Measurements from ENCODE around the gene TTLL12.

The TTLL12 gene

DNA sequence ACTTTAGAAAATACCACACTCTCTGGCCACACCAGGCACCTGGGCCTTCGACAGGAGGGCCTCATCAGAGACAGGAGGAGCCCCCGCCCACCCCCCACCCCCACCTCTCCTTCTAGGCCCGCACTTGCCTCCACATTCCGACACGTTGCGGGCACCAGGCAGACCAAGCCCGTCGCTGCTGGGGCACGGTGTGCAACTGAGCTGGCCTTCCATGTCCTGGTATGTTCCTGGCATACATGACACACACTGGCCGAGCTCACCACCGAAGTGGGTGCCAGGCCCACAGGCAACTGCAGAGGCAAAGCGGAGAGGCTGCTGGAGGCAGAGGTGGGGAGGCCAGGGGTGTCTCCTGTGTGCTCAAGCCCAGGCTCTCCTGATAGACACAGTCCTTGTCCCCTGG, 27.0 kb upstream of the TTLL12 start:
- H3K27me3 ChIP-seq (ENCODE audit: control insufficient read depth in 1 of 2, insufficient read depth in 2 of 2, low read length in 2 of 2) = no peaks in the 10 kb centered on the region
- H3K36me3 ChIP-seq (ENCODE audit: control insufficient read depth in 2 of 2, insufficient read depth in 2 of 2, low read length in 2 of 2) = peaks cover 0 to 11% of the 10 kb centered on the region in 2 donors
- no peaks in the 10 kb centered on the region for H3K4me1 ChIP-seq (ENCODE audit: control insufficient read depth, insufficient read depth, low read length)
- H3K9ac ChIP-seq (ENCODE audit: low read length in 2 of 2) = no peak overlapping the region
- no peak overlapping the region for H3K27ac ChIP-seq (ENCODE audit: low read length)
- no peaks in the 10 kb centered on the region for H3K9me3 ChIP-seq (ENCODE audit: control insufficient read depth in 2 of 2, low read length in 2 of 2)
- H3K4me3 ChIP-seq (ENCODE audit: low read length in 2 of 2) = no peak overlapping the region

- H3K4me3 ChIP-seq (ENCODE audit: low read length in 2 of 2) = no peak overlapping the region
- no peaks in the 10 kb centered on the region for H3K27me3 ChIP-seq (ENCODE audit: control insufficient read depth in 1 of 2, insufficient read depth in 2 of 2, low read length in 2 of 2)
- H3K36me3 ChIP-seq (ENCODE audit: control insufficient read depth in 2 of 2, insufficient read depth in 2 of 2, low read length in 2 of 2) = peaks cover 0 to 8% of the 10 kb centered on the region in 2 donors
- no peak overlapping the region for H3K27ac ChIP-seq (ENCODE audit: low read length)
- H3K9me3 ChIP-seq (ENCODE audit: control insufficient read depth in 2 of 2, low read length in 2 of 2) = no peaks in the 10 kb centered on the region
- no peaks in the 10 kb centered on the region for H3K4me1 ChIP-seq (ENCODE audit: control insufficient read depth, insufficient read depth, low read length)
- no peak overlapping the region for H3K9ac ChIP-seq (ENCODE audit: low read length in 2 of 2)
Measured at GRCh38 chr22:43213051-43213450, 26.1 kb upstream of the TTLL12 start.

GRCh38 chr22:43212434-43212952, 25.6 kb upstream of the TTLL12 start:
- H3K4me1 ChIP-seq (ENCODE audit: control insufficient read depth, insufficient read depth, low read length) = no peaks in the 10 kb centered on the region
- H3K36me3 ChIP-seq (ENCODE audit: control insufficient read depth in 2 of 2, insufficient read depth in 2 of 2, low read length in 2 of 2) = peaks cover 0 to 6% of the 10 kb centered on the region in 2 donors
- no peak overlapping the region for H3K9ac ChIP-seq (ENCODE audit: low read length in 2 of 2)
- H3K27me3 ChIP-seq (ENCODE audit: control insufficient read depth in 1 of 2, insufficient read depth in 2 of 2, low read length in 2 of 2) = no peaks in the 10 kb centered on the region
- no peaks in the 10 kb centered on the region for H3K9me3 ChIP-seq (ENCODE audit: control insufficient read depth in 2 of 2, low read length in 2 of 2)
- H3K27ac ChIP-seq (ENCODE audit: low read length) = no peak overlapping the region
- H3K4me3 ChIP-seq (ENCODE audit: low read length in 2 of 2) = no peak overlapping the region

GRCh38 chr22:43211941-43212433, 25.1 kb upstream of the TTLL12 start:
- Histone ChIP-seq H3K27me3 (ENCODE audit: control insufficient read depth in 1 of 2, insufficient read depth in 2 of 2, low read length in 2 of 2) (no peaks in the 10 kb centered on the region), H3K9ac (ENCODE audit: low read length in 2 of 2) (no peak overlapping the region), H3K4me3 (ENCODE audit: low read length in 2 of 2) (no peak overlapping the region), H3K36me3 (ENCODE audit: control insufficient read depth in 2 of 2, insufficient read depth in 2 of 2, low read length in 2 of 2) (peaks cover 0 to 4% of the 10 kb centered on the region in 2 donors), H3K9me3 (ENCODE audit: control insufficient read depth in 2 of 2, low read length in 2 of 2) (no peaks in the 10 kb centered on the region), H3K27ac (ENCODE audit: low read length) (no peak overlapping the region), H3K4me1 (ENCODE audit: control insufficient read depth, insufficient read depth, low read length) (no peaks in the 10 kb centered on the region)

DNA sequence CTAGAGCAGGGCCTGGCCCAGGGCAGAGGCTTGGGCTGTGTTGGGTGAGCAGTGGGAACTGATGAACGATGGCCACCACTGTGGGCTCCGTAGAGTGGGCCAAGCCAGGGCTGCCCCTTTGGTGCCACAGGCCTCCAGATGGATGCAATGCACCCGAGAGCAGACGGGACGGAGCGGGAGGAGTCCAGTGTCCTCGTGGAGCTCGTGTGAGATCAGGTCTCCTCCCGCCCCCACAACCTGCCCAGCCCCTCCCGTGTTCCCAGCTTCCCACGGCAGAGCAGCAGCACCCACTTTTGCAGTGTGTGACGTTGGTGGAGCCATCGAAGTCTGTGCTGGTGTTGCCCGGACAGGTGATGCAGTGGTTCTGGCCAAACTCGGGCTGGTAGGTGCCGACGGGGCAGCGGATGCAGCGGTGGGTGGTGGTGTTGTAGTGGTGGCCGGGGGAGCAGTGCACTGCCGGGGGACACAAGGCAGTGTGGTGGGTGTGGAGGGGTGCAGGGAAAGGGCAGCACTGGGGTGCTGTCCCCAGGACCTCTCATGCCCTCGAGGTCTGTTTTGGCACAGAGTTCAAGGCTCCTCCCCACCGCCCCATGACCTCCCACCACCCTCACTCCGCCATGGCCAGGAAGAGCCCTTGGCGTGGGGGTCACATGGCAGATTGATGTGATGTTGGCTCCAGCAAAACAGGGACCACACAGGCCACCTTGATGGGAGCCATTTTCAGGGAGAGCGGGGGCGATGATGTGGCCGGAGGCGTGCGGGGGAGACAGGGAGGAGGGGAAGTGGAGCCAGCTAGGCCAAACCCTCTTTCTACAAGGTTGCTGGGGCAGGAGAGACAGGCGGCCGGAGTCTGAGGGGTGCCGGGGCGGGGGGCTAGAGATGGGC, 23.9 kb upstream of the TTLL12 start:
- no peaks in the 10 kb centered on the region for H3K9me3 ChIP-seq (ENCODE audit: control insufficient read depth in 2 of 2, low read length in 2 of 2)
- no peaks in the 10 kb centered on the region for H3K4me1 ChIP-seq (ENCODE audit: control insufficient read depth, insufficient read depth, low read length)
- H3K36me3 ChIP-seq (ENCODE audit: control insufficient read depth in 2 of 2, insufficient read depth in 2 of 2, low read length in 2 of 2) = peaks cover 0 to 4% of the 10 kb centered on the region in 2 donors
- H3K4me3 ChIP-seq (ENCODE audit: low read length in 2 of 2) = no peak overlapping the region
- H3K9ac ChIP-seq (ENCODE audit: low read length in 2 of 2) = no peak overlapping the region
- no peak overlapping the region for H3K27ac ChIP-seq (ENCODE audit: low read length)
- H3K27me3 ChIP-seq (ENCODE audit: control insufficient read depth in 1 of 2, insufficient read depth in 2 of 2, low read length in 2 of 2) = no peaks in the 10 kb centered on the region

DNA sequence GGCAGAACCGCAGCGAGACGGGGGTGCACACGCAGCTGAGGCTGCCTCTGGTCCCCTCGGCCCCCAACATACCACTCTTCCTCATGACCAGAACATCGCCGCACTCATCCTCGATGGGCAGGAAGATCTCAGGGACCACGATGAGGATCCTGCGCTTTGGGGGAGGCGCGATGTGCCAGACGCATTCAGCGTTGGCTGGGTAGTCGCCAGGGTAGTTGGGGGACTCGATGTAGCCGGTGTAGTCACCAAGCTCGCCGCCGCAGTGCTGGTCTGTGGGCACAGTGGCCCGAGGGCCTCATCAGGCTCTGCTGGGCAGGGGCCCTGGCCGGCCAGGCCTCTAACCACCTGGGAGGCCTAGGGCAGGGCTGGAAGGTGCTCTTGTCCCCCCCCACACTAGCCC, 23.0 kb upstream of the TTLL12 start:
- H3K4me3 ChIP-seq (ENCODE audit: low read length in 2 of 2) = no peak overlapping the region
- peaks cover 0 to 4% of the 10 kb centered on the region in 2 donors for H3K36me3 ChIP-seq (ENCODE audit: control insufficient read depth in 2 of 2, insufficient read depth in 2 of 2, low read length in 2 of 2)
- no peaks in the 10 kb centered on the region for H3K4me1 ChIP-seq (ENCODE audit: control insufficient read depth, insufficient read depth, low read length)
- no peak overlapping the region for H3K9ac ChIP-seq (ENCODE audit: low read length in 2 of 2)
- H3K27ac ChIP-seq (ENCODE audit: low read length) = no peak overlapping the region
- no peaks in the 10 kb centered on the region for H3K9me3 ChIP-seq (ENCODE audit: control insufficient read depth in 2 of 2, low read length in 2 of 2)
- H3K27me3 ChIP-seq (ENCODE audit: control insufficient read depth in 1 of 2, insufficient read depth in 2 of 2, low read length in 2 of 2) = no peaks in the 10 kb centered on the region

GRCh38 chr22:43209523-43209890, 22.6 kb upstream of the TTLL12 start:
- H3K9ac ChIP-seq (ENCODE audit: low read length in 2 of 2) = no peak overlapping the region
- no peak overlapping the region for H3K4me3 ChIP-seq (ENCODE audit: low read length in 2 of 2)
- no peaks in the 10 kb centered on the region for H3K4me1 ChIP-seq (ENCODE audit: control insufficient read depth, insufficient read depth, low read length)
- H3K9me3 ChIP-seq (ENCODE audit: control insufficient read depth in 2 of 2, low read length in 2 of 2) = no peaks in the 10 kb centered on the region
- no peaks in the 10 kb centered on the region for H3K27me3 ChIP-seq (ENCODE audit: control insufficient read depth in 1 of 2, insufficient read depth in 2 of 2, low read length in 2 of 2)
- H3K27ac ChIP-seq (ENCODE audit: low read length) = no peak overlapping the region
- H3K36me3 ChIP-seq (ENCODE audit: control insufficient read depth in 2 of 2, insufficient read depth in 2 of 2, low read length in 2 of 2) = peaks cover 0 to 4% of the 10 kb centered on the region in 2 donors

- Histone ChIP-seq H3K9me3 (ENCODE audit: control insufficient read depth in 2 of 2, low read length in 2 of 2) (no peaks in the 10 kb centered on the region), H3K4me1 (ENCODE audit: control insufficient read depth, insufficient read depth, low read length) (no peaks in the 10 kb centered on the region), H3K27ac (ENCODE audit: low read length) (no peak overlapping the region), H3K4me3 (ENCODE audit: low read length in 2 of 2) (no peak overlapping the region), H3K27me3 (ENCODE audit: control insufficient read depth in 1 of 2, insufficient read depth in 2 of 2, low read length in 2 of 2) (no peaks in the 10 kb centered on the region), H3K9ac (ENCODE audit: low read length in 2 of 2) (no peak overlapping the region), H3K36me3 (ENCODE audit: control insufficient read depth in 2 of 2, insufficient read depth in 2 of 2, low read length in 2 of 2) (peaks cover 0 to 4% of the 10 kb centered on the region in 2 donors)
Measured at GRCh38 chr22:43208703-43209522, 22.0 kb upstream of the TTLL12 start.

DNA sequence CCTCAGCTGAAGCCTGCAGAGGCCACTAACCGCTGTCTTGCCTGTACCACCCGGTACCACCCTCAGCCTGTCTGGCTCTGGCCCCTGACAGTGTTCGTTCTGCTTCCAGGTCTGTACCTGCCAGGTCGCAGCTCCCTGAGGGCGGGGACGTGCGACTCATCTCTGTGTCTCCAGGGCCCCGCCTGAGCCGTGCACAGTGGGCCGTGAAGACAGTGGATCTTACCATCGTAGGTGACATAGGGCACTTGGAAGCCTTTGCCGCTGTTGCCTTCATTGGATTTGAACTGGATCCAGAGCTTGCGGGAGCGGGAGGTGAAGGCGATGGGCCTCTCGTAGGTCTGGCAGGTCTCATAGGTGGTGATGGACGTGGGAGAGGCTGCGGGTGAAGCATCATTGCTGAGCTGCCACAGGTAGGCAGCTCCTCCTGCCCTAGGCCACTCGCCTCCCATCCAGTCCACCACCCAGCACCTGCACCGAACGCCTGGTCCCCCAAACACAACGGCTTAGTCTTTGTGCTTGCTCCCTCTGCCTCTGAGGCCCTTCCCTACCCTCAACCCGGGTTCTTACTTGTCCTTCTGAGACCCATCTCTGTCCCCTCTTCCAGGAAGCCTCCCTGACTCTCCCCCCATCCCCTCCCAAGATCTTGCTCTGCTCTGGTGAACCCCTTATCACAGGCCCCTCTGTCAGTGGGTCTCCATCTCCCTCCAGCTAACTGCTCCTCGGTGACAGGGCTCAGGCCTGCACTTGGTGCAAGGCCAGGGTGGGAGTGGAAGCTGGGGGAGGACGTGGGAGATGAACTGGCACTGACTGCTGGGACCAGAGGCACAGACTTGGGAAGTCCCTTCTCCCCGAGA, 21.1 kb upstream of the TTLL12 start:
- Histone ChIP-seq H3K4me1 (ENCODE audit: control insufficient read depth, insufficient read depth, low read length) (no peaks in the 10 kb centered on the region), H3K9me3 (ENCODE audit: control insufficient read depth in 2 of 2, low read length in 2 of 2) (no peaks in the 10 kb centered on the region), H3K4me3 (ENCODE audit: low read length in 2 of 2) (no peak overlapping the region), H3K9ac (ENCODE audit: low read length in 2 of 2) (no peak overlapping the region), H3K36me3 (ENCODE audit: control insufficient read depth in 2 of 2, insufficient read depth in 2 of 2, low read length in 2 of 2) (peaks cover 0 to 7% of the 10 kb centered on the region in 2 donors), H3K27me3 (ENCODE audit: control insufficient read depth in 1 of 2, insufficient read depth in 2 of 2, low read length in 2 of 2) (no peaks in the 10 kb centered on the region), H3K27ac (ENCODE audit: low read length) (no peak overlapping the region)

- H3K9me3 ChIP-seq (ENCODE audit: control insufficient read depth in 2 of 2, low read length in 2 of 2) = no peaks in the 10 kb centered on the region
- no peak overlapping the region for H3K9ac ChIP-seq (ENCODE audit: low read length in 2 of 2)
- H3K27me3 ChIP-seq (ENCODE audit: control insufficient read depth in 1 of 2, insufficient read depth in 2 of 2, low read length in 2 of 2) = no peaks in the 10 kb centered on the region
- H3K4me1 ChIP-seq (ENCODE audit: control insufficient read depth, insufficient read depth, low read length) = no peaks in the 10 kb centered on the region
- peaks cover 0 to 7% of the 10 kb centered on the region in 2 donors for H3K36me3 ChIP-seq (ENCODE audit: control insufficient read depth in 2 of 2, insufficient read depth in 2 of 2, low read length in 2 of 2)
- no peak overlapping the region for H3K27ac ChIP-seq (ENCODE audit: low read length)
- H3K4me3 ChIP-seq (ENCODE audit: low read length in 2 of 2) = no peak overlapping the region
Measured at GRCh38 chr22:43207386-43207785, 20.5 kb upstream of the TTLL12 start.
